HG03520 (cell line): ENCODE data around the gene OSBPL10.
A peak's percentile ranks its signal among the peaks of the same experiment; 100 is the strongest.

Source experiments
- ATAC-seq: cut with Tn5 transposase; IDR thresholded peaks from one replicate; pipeline ENCODE4 v1.9.1; 2021; ENCODE audit warnings: mild to moderate bottlenecking, moderate library complexity; ENCODE audit not compliant: unreplicated experiment

OSBPL10 gene

DNA sequence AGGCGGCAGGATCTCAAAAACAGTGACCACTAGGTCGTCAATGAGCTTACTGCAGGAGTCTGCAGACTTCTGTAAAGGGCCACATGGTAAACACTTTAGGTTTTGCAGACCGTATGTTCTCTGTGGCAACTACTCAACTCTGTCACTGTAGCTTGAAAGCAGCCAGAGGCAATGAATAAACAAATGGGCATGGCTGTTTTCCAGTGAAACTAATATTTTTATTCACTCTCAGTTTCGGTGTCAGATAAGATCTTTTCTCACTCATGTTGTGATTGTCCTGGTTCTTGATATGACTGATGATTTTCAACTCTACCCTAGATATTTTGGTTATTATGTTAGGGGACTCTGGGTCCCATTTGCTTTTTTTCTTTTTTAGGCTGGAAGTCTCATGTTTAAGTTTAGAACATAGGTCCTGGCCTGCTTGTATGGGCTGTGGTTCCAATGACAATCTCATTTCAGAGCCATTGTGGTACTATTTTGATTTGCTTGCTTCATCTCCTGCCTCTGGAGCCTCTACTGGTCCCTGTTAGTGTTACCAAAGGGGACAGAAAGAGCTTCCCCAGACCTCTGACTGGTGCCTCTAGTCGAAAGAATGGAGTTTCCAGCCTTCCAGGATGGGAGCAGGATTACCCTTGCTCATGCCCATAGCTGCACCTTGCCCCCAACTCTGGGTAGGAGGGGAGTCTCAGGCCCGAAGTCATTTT is 226.3 kb downstream of the OSBPL10 start:
- peak; percentile 94 for ATAC-seq

- no peak for ATAC-seq
These were observed 228.0 kb downstream of the OSBPL10 start for GRCh38 chr3:31753050-31753425.

DNA sequence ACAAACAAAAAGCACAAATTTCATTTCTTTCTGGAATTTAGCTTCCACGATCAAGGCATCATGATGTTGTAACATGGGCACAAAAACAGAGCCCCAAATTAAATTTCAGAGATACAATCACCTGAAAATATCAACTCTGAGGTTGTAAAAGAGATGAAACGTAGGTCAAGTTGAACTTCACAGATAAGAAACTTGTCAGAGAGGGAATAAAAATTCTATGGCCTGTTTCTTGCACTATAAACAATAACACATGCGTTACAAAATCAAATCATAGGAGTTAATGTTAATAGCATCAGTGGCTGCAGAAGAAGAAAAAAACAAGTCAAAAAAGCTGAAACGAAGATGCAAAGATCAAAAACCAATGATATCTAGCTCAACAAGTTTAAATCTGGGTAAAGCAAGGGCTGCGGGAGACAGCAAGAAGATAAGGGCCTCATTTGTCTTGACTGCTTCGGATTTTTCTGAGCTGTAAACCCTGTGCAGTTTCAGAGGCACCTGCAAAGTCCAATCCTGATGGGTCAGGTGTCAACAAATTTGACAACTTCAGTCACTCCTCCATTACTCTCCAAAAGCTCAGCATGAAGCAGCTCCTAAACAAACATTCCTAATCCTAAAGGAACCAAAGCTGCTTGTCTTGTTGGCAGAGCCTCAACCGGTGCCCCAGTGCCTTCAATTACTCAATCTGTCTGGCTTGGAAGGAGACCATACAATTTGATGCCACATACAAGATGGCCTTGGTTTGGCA is 228.6 kb downstream of the OSBPL10 start:
- ATAC-seq: no peak

GRCh38 chr3:31750341-31750740 is 230.7 kb downstream of the OSBPL10 start:
- ATAC-seq: no peak

GRCh38 chr3:31748933-31749295 is 232.1 kb downstream of the OSBPL10 start:
- no peak for ATAC-seq

GRCh38 chr3:31748281-31748932 is 232.7 kb downstream of the OSBPL10 start:
- no peak for ATAC-seq

GRCh38 chr3:31747785-31748184 is 233.3 kb downstream of the OSBPL10 start:
- ATAC-seq: no peak

DNA sequence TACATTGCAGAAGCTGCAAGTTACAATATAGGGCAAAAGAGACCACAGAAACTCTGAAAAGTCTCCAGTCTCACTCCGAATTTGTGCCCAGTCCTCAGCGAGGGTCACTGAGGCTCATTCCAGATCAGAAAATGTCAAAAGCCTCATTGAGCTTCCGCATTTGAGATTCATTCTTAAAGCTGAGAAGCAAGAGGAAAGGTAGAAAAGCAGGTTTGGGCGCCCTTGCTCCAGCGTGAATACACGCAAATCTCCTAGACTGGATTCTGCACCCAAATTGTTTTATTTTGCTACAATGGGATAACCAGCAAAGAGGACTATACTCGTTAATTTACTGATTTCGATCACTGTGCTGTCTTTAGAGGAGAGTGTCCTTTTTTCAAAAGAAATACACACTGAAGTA is 236.1 kb downstream of the OSBPL10 start:
- no peak for ATAC-seq

DNA sequence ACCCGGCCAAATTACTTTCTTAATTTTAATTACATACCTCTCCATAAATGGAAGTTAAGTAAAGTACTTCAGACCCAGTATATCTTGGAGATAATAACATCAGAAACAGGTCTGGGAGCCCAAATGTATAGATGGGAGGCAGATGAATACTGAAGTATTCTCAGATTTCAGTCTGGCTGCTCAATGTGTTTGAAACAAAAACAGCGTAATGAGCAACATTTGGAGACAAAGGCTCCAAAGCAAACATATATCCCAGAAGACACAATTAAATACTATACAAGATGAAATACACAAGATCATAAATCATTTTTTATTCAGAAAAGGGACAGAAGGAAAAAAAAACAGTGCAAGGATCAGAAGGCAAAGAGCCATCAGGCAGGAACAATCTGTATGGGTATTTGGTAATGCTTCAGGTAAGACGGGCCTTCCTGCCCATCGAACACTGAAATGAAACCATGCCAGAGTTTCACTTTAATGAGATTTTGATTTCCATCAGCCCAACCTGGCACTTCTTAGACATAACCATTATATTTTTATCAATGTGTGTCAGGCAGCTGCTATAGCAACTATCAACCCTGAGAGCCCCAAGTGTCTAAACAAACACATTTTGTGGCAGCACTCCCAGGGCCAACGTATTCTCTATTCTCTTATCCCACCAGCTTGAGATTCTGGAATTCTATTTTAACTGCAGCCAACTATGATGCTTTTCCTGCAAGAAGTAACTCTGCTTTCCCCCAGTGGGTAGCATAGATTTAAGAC is 237.6 kb downstream of the OSBPL10 start:
- no peak for ATAC-seq

- ATAC-seq: no peak
These were observed 240.7 kb downstream of the OSBPL10 start for GRCh38 chr3:31740397-31740796.

DNA sequence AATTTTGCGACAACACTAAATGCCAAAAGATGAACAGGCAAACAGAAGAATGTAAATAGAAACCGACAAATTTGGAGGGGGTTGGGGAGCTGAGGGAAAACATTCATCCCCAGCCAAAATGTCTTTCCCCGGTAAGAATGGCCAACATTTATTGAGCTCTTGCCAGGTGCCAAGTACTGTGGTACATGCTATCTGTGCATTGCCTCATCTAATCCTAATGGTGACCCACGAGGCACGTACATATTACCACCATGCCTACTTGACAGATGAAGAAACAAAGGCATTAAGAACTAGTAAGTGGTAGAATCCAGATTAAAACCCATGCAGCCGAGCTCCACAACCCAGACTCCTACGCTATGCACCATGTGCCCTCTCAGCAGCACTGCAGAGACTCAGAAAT is 242.7 kb downstream of the OSBPL10 start:
- ATAC-seq: no peak

- ATAC-seq: no peak
These were observed 245.4 kb downstream of the OSBPL10 start for GRCh38 chr3:31735667-31736066.

DNA sequence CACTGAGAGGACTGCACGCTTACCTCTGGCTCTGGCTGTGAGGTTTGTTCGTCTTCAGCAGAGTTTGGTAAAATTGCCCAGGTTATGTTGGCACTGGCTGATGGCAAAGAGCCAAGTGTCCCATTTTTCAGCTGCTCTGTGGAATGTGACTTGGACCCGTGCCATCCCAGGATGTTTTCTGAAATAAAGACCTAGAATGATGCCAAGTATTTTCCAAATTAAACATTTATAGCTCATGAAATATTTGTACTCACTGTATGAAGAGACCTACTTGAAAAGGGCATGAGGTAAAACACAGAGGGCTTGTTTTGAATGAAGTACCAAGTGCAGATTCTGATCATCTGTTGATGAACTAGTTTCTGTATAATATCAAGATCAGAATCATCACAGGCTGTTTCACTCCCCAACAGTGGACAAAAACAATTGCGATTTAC is 247.8 kb downstream of the OSBPL10 start:
- ATAC-seq: no peak

DNA sequence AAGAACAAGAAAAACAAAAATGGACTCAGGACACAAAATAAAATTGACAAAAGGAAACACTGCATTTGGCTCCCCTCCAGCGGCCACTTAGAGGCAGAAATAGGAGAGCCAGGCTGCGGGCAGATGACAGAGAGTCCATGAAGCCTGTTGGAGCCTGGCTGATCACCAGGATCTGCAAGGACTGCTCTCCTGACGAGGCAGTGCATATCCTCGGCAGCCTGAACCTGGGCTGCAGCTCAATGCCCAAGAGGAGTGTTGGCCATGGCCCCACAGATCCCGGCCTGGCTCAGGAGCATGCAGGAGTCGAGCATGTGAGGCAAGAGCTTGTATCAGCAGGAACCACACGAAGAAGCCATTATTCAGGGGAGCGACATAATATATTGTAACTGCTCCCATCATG is 248.5 kb downstream of the OSBPL10 start:
- no peak for ATAC-seq

DNA sequence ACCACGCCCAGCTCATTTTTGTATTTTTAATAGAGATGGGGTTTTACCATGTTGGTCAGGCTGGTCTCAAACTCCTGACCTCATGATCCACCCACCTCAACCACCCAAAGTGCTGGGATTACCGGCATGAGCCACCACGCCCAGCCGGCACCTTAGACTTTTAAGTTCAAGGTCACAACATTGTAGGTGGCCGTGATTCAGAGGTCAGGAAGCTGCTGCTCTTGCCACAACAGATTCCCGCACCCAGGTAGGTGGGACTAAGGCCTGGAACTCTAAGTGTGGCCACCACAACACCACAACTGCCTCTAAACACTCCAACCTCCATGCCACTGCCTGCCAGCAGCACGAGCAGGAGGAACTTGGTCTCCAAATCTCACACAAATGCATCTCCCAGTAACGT is 251.5 kb downstream of the OSBPL10 start:
- ATAC-seq: no peak

DNA sequence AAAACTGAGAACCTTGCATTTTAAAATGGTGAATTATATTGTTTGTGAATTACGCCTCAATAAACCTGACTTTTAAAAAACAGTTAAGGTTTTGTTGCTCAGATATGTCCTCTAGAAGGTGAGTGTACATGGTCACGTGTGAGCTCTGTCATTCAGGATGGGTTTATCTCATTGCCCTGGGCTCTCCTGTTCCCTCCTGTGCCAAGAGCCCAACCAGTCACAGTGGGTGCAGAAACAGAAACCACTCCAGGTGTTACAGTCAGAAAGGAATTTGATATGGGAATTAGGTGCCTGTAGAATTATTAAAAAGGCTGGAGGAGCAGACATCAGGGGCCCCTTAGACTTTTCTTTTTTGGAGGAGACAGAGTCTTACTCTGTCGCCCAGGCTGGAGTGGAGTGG is 252.0 kb downstream of the OSBPL10 start:
- no peak for ATAC-seq

- no peak for ATAC-seq
These were observed 252.7 kb downstream of the OSBPL10 start for GRCh38 chr3:31728403-31728802.

DNA sequence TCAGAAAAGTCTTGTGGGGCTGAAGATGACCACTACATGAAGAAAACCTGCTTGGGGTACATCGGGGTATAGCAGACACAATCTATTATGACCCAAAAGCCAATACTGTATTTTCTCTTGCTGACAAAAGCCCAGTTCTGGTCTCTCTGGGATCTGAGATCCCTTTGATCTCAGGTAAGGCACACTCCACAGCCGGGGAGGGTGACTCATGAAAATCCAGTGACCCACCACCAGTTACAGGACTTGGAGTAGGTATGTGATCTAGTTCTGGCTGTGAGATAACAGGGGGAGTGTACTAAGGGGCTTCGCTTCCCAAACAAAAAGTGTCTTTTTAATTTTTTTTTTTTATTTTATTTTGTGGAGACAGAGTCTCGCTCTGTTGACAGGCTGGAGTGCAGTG is 255.1 kb downstream of the OSBPL10 start:
- no peak for ATAC-seq

- no peak for ATAC-seq
These were observed 255.5 kb downstream of the OSBPL10 start for GRCh38 chr3:31725568-31725967.

- ATAC-seq: no peak
These were observed 256.4 kb downstream of the OSBPL10 start for GRCh38 chr3:31724651-31725050.

DNA sequence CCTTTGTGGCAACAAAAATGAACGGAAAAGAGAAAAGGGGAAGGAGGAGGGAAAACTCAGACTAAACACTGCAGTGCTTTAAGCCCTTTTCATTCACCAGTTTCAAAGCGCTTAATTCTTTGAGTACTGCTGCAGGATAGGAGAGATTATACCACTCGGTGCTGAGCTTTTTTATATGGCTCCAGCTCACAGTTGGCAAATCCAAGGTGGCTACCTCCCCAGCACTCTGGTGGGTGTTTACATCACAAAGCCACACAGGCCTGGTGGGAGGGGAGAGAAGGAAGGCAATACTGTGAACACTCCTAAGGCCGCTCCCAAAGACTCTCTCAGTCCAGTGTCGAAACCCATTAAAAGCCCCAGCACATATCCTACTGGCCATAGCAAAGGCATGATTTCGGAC is 256.9 kb downstream of the OSBPL10 start:
- ATAC-seq: no peak
